Small intestine (tissue), 7 donors: ENCODE data around the gene RNASE13. TPM values are rescaled to one million over a fixed set of nuclear protein-coding genes. Genes with fewer than 3 reads are reported as not detected.

Experiments used
- DNase-seq, 2 donors: peaks; one replicate each; pipeline versions ENCODE4 v3.0.0 to v3.0.0-alpha.2; 2013
- FAIRE-seq: peaks from 2 replicates; lab custom pipeline; 2012; peaks lifted over from hg19 to GRCh38; lab: Jason Lieb, UNC
- H3K27ac ChIP-seq, 3 donors: one replicate each; pipeline ENCODE4 v1.5.1; 2013; ENCODE audit warnings: low read length in 2 of 3, mild to moderate bottlenecking in 2 of 3, control low read depth in 1 of 3, inconsistent platforms in 1 of 3, low read depth in 1 of 3, moderate library complexity in 1 of 3
- H3K27me3 ChIP-seq, 3 donors: one replicate each; pipeline ENCODE4 v1.6.1; 2013; ENCODE audit warnings: low read length in 3 of 3, inconsistent platforms in 1 of 3; ENCODE audit not compliant: control insufficient read depth in 3 of 3, insufficient read depth in 3 of 3
- H3K36me3 ChIP-seq, 3 donors: one replicate each; pipeline ENCODE4 v1.6.1; 2013; ENCODE audit warnings: low read length in 3 of 3, inconsistent platforms in 1 of 3, low read depth in 1 of 3, mild to moderate bottlenecking in 1 of 3, moderate library complexity in 1 of 3; ENCODE audit not compliant: control insufficient read depth in 3 of 3, insufficient read depth in 2 of 3
- H3K4me1 ChIP-seq, 3 donors: one replicate each; pipeline ENCODE4 v1.6.1; 2013; ENCODE audit warnings: low read length in 2 of 3, inconsistent platforms in 1 of 3, low read depth in 1 of 3, mild to moderate bottlenecking in 1 of 3, moderate library complexity in 1 of 3; ENCODE audit not compliant: control insufficient read depth in 3 of 3, insufficient read depth in 2 of 3
- H3K4me3 ChIP-seq, 3 donors: one replicate each; pipeline ENCODE4 v1.5.1; 2013; ENCODE audit warnings: low read length in 3 of 3, control low read depth in 1 of 3, inconsistent platforms in 1 of 3, low read depth in 1 of 3, mild to moderate bottlenecking in 1 of 3, moderate library complexity in 1 of 3
- H3K9me3 ChIP-seq, 2 donors: one replicate each; pipeline ENCODE4 v1.6.1; 2013; ENCODE audit warnings: low read depth in 1 of 2, low read length in 1 of 2; ENCODE audit not compliant: control insufficient read depth in 2 of 2, insufficient read depth in 1 of 2
- WGBS, 3 donors: extraction: QIAGEN DNeasy Blood & Tissue Kit; methylation state at CpG; one replicate each; pipeline ENCODE4 v1.1.7; 2013; 5-methylcytosine and 5-hydroxymethylcytosine counted together
- polyA plus RNA-seq, 4 donors: library from polyadenylated mRNA; stranded (reverse) in 3 of 4; unstranded in 1 of 4; fragments of 200-250 nt in 3 of 4; fragments of 120-200 nt in 1 of 4; gene quantifications; one replicate each; pipeline versions ENCODE4 v1.2.1 to v1.2.3, GENCODE V29; 2013
- donor health status: healthy with polysubstance abuse.
- donor health status: control.
- donor health status: control.
- donor health status: Bipolar disorder and iron deficiency.
- donor health status: healthy.

RNASE13 gene
- polyA plus RNA-seq, 4 donors, result 0.04 TPM; not detected in 3

GRCh38 chr14:21053184-21054122 lies 18.8 kb upstream of the RNASE13 start:
- DNase-seq (no peak), FAIRE-seq (no peak)
- 74 to 86% (median 77%) methylated on average over 20 of the region's 20 CpGs for WGBS, 3 donors
- peak overlapping the region in 1 of 3 donors; percentile 34 for H3K27ac ChIP-seq
- H3K9me3 ChIP-seq, result no peaks in the 10 kb centered on the region
- H3K4me3 ChIP-seq, result no peak overlapping the region
- H3K27me3 ChIP-seq, result no peaks in the 10 kb centered on the region
- no peaks in the 10 kb centered on the region for H3K36me3 ChIP-seq
- peaks cover 0 to 15% (median 0%) of the 10 kb centered on the region in 3 donors for H3K4me1 ChIP-seq

DNA sequence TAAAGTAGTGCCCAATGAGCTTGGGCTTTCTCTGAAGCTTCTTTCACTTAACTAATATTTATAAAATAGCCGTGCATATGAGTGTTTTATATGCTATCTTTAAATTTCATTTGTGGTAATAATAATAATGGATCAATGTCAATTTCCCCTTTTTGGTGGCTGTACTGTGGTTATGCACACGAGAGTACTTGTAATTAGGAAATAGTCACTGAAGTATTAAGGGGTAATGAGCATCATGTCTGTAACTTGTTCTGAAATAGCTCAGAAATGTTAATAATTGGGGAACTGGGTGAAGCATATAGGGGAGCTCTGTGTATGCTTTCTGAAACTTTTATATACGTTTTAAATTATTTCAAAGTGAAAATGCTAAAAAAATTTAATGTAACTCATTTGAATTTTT lies 16.0 kb upstream of the RNASE13 start:
- Histone ChIP-seq H3K27me3 (no peaks in the 10 kb centered on the region), H3K9me3 (no peaks in the 10 kb centered on the region), H3K4me3 (no peak overlapping the region), H3K27ac (no peak overlapping the region), H3K36me3 (no peaks in the 10 kb centered on the region), H3K4me1 (peaks cover 0 to 10% (median 0%) of the 10 kb centered on the region in 3 donors)
- no peak for DNase-seq
- no peak for FAIRE-seq
- WGBS, 3 donors, result 71 to 82% (median 75%) methylated on average over 3 of the region's 3 CpGs

DNA sequence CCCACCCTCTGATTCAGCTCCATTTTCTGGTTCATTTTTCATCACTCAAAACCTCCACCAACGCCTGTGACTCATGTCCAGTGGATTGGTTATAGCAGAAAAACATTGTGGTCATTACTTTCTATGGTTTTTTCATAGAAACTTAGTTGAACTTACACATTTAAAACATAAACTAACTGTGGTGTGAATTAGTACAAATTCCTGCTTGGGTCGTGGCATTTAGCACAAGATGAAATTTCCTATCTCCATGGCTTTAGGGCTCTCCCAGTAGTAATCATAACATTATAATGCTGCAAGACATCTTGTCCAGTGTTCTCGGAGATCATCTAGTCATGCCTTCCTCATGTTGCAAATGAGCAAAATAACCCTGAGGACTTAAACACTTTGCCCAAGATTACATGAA lies 14.7 kb upstream of the RNASE13 start:
- no peaks in the 10 kb centered on the region for H3K9me3 ChIP-seq
- 75 to 84% (median 76%) methylated on average over 3 of the region's 3 CpGs for WGBS, 3 donors
- H3K27ac ChIP-seq, result no peak overlapping the region
- FAIRE-seq (no peak), DNase-seq (no peak)
- H3K4me3 ChIP-seq, result no peak overlapping the region
- H3K27me3 ChIP-seq, result no peaks in the 10 kb centered on the region
- H3K4me1 ChIP-seq, result peaks cover 0 to 9% (median 0%) of the 10 kb centered on the region in 3 donors
- no peaks in the 10 kb centered on the region for H3K36me3 ChIP-seq

- H3K9me3 ChIP-seq, result no peaks in the 10 kb centered on the region
- DNase-seq (no peak), FAIRE-seq (no peak)
- no peak overlapping the region for H3K27ac ChIP-seq
- H3K4me3 ChIP-seq, result no peak overlapping the region
- peaks cover 0 to 7% (median under 1%) of the 10 kb centered on the region in 3 donors for H3K4me1 ChIP-seq
- 26 to 61% (median 50%) methylated on average over 2 of the region's 2 CpGs for WGBS, 3 donors
- no peaks in the 10 kb centered on the region for H3K36me3 ChIP-seq
- no peaks in the 10 kb centered on the region for H3K27me3 ChIP-seq
These were observed 14.0 kb upstream of the RNASE13 start for GRCh38 chr14:21048638-21049037.

DNA sequence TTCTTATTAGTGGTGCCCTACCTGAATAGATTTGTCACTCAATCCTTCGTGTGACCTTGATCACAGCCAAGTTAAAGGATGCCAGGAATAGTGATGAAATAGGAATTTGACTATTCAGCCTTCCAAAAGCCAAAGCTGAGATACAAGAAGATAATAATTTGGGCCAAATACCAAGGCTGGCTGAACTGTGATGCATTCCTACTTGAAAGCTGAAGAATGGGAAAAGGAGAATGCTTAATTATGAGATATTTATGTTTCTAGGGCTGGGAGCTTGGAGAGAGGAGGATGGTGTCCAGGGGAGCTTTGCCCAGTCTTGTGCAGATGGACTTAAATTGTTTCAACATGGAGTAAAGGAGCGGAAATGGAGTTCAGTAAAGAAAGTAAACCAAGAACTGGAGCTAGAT lies 12.8 kb upstream of the RNASE13 start:
- no peak for DNase-seq
- no peaks in the 10 kb centered on the region for H3K27me3 ChIP-seq
- no peaks in the 10 kb centered on the region for H3K36me3 ChIP-seq
- 55 to 93% (median 82%) methylated on average over 2 of the region's 2 CpGs for WGBS, 3 donors
- no peaks in the 10 kb centered on the region for H3K9me3 ChIP-seq
- FAIRE-seq, result no peak
- H3K27ac ChIP-seq, result no peak overlapping the region
- peaks cover 0 to 8% (median 5%) of the 10 kb centered on the region in 3 donors for H3K4me1 ChIP-seq
- no peak overlapping the region for H3K4me3 ChIP-seq

GRCh38 chr14:21043974-21044618 lies 9.5 kb upstream of the RNASE13 start:
- no peaks in the 10 kb centered on the region for H3K9me3 ChIP-seq
- FAIRE-seq (no peak), DNase-seq (peak; percentile 40 to 74)
- H3K4me3 ChIP-seq, result no peak overlapping the region
- WGBS, 3 donors, result 32 to 38% (median 33%) methylated on average over 6 of the region's 6 CpGs
- H3K4me1 ChIP-seq, result peaks cover 0 to 17% (median 5%) of the 10 kb centered on the region in 3 donors
- H3K36me3 ChIP-seq, result no peaks in the 10 kb centered on the region
- no peaks in the 10 kb centered on the region for H3K27me3 ChIP-seq
- peak overlapping the region in 1 of 3 donors; percentile 23 for H3K27ac ChIP-seq

- H3K36me3 ChIP-seq, result no peaks in the 10 kb centered on the region
- H3K4me1 ChIP-seq, result peaks cover 0 to 23% (median 5%) of the 10 kb centered on the region in 3 donors
- no peak overlapping the region for H3K27ac ChIP-seq
- FAIRE-seq (no peak), DNase-seq (no peak)
- H3K27me3 ChIP-seq, result no peaks in the 10 kb centered on the region
- WGBS, 3 donors, result 29 to 60% (median 44%) methylated on average over 2 of the region's 2 CpGs
- no peak overlapping the region for H3K4me3 ChIP-seq
- no peaks in the 10 kb centered on the region for H3K9me3 ChIP-seq
These were observed 8.9 kb upstream of the RNASE13 start for GRCh38 chr14:21043387-21043973.

DNA sequence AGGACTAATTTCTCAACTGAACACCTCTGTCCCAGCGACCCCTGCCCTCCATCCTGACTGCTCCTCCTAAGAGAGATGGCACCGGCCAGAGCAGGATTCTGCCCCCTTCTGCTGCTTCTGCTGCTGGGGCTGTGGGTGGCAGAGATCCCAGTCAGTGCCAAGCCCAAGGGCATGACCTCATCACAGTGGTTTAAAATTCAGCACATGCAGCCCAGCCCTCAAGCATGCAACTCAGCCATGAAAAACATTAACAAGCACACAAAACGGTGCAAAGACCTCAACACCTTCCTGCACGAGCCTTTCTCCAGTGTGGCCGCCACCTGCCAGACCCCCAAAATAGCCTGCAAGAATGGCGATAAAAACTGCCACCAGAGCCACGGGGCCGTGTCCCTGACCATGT lies 8.3 kb upstream of the RNASE13 start:
- H3K4me1 ChIP-seq, result peaks cover 0 to 29% (median 5%) of the 10 kb centered on the region in 3 donors
- 62 to 67% (median 65%) methylated on average over 8 of the region's 8 CpGs for WGBS, 3 donors

More for the DNA sequence above, 8.3 kb upstream of the RNASE13 start:
- Histone ChIP-seq H3K36me3 (no peaks in the 10 kb centered on the region), H3K27ac (no peak overlapping the region), H3K4me3 (no peak overlapping the region), H3K9me3 (no peaks in the 10 kb centered on the region), H3K27me3 (no peaks in the 10 kb centered on the region)
- FAIRE-seq (no peak), DNase-seq (no peak)
